H9 (cell line): ENCODE data around the gene PDZRN4. TPM values are rescaled to one million over a fixed set of nuclear protein-coding genes. Genes with fewer than 3 reads are reported as not detected.

Experiments used
- DNase-seq: peaks from one replicate; pipeline ENCODE4 v3.0.0-alpha.2; 2017
- H2AFZ ChIP-seq: one replicate; pipeline ENCODE4 v1.6.1; 2013; ENCODE audit warnings: mild to moderate bottlenecking, low read length, control low read depth, moderate library complexity
- H2AK5ac ChIP-seq: 2 replicates; pipeline ENCODE4 v1.6.1; 2013; ENCODE audit warnings: low read length, control low read depth, mixed read lengths; ENCODE audit not compliant: insufficient read length
- H2BK120ac ChIP-seq: one replicate; pipeline ENCODE4 v1.6.1; 2013; ENCODE audit warnings: low read depth, mild to moderate bottlenecking, low read length, control low read depth, inconsistent platforms; ENCODE audit not compliant: poor library complexity, severe bottlenecking
- H2BK12ac ChIP-seq: 2 replicates; pipeline ENCODE4 v1.6.1; 2013; ENCODE audit warnings: low read length, control low read depth, mixed read lengths, low read depth; ENCODE audit not compliant: insufficient read length
- H2BK15ac ChIP-seq: 2 replicates; pipeline ENCODE4 v1.6.1; 2013; ENCODE audit warnings: low read depth, low read length, control low read depth
- H2BK20ac ChIP-seq: one replicate; pipeline ENCODE4 v1.6.1; 2013; ENCODE audit warnings: low read depth, mild to moderate bottlenecking, low read length, control low read depth, inconsistent platforms; ENCODE audit not compliant: poor library complexity, severe bottlenecking
- H2BK5ac ChIP-seq: 2 replicates; pipeline ENCODE4 v1.6.1; 2013; ENCODE audit warnings: low read length, control low read depth, mixed read lengths; ENCODE audit not compliant: insufficient read length
- H3K14ac ChIP-seq: 2 replicates; pipeline ENCODE4 v1.6.1; 2013; ENCODE audit warnings: low read length, control low read depth; ENCODE audit not compliant: insufficient read depth
- H3K18ac ChIP-seq: 2 replicates; pipeline ENCODE4 v1.6.1; 2013; ENCODE audit warnings: low read depth, mild to moderate bottlenecking, mixed read lengths, low read length, control low read depth; ENCODE audit not compliant: insufficient read length
- H3K23ac ChIP-seq: 2 replicates; pipeline ENCODE4 v1.6.1; 2013; ENCODE audit warnings: low read length, control low read depth, mixed read lengths, low read depth; ENCODE audit not compliant: insufficient read length
- H3K23me2 ChIP-seq: 2 replicates; pipeline ENCODE4 v1.6.1; 2013; ENCODE audit warnings: low read depth, mild to moderate bottlenecking, mixed read lengths, low read length, control low read depth; ENCODE audit not compliant: insufficient read length, poor library complexity, severe bottlenecking
- H3K27ac ChIP-seq: 2 replicates; pipeline ENCODE4 v1.5.1; 2013; ENCODE audit warnings: low read length, control low read depth, mixed read lengths, low read depth; ENCODE audit not compliant: insufficient read length
- H3K27me3 ChIP-seq: 2 replicates; pipeline ENCODE4 v1.6.1; 2013; ENCODE audit warnings: low read length, control low read depth, inconsistent platforms; ENCODE audit not compliant: insufficient read depth
- H3K4ac ChIP-seq: 2 replicates; pipeline ENCODE4 v1.6.1; 2013; ENCODE audit warnings: low read depth, mild to moderate bottlenecking, control low read depth, inconsistent platforms, low read length, moderate library complexity
- H3K4me1 ChIP-seq: 2 replicates; pipeline ENCODE4 v1.6.1; 2013; ENCODE audit warnings: low read length, control low read depth, inconsistent platforms; ENCODE audit not compliant: insufficient read depth
- H3K4me2 ChIP-seq: 2 replicates; pipeline ENCODE4 v1.6.1; 2013; ENCODE audit warnings: low read length, control low read depth, mixed read lengths; ENCODE audit not compliant: insufficient read length, insufficient read depth
- H3K56ac ChIP-seq: 2 replicates; pipeline ENCODE4 v1.6.1; 2013; ENCODE audit warnings: low read depth, mild to moderate bottlenecking, mixed read lengths, low read length, control low read depth; ENCODE audit not compliant: insufficient read length
- H3K79me1 ChIP-seq: 2 replicates; pipeline ENCODE4 v1.6.1; 2013; ENCODE audit warnings: low read depth, mild to moderate bottlenecking, moderate library complexity, low read length, control low read depth, inconsistent platforms; ENCODE audit not compliant: insufficient read depth, poor library complexity, severe bottlenecking
- H3K79me2 ChIP-seq: 2 replicates; pipeline ENCODE4 v1.6.1; 2013; ENCODE audit warnings: low read length, control low read depth, inconsistent platforms; ENCODE audit not compliant: insufficient read depth
- H3K9ac ChIP-seq: 2 replicates; pipeline ENCODE4 v1.6.1; 2013; ENCODE audit warnings: low read length, control low read depth, mixed read lengths; ENCODE audit not compliant: insufficient read length; ENCODE audit errors: extremely low read depth
- H3K9me3 ChIP-seq: one replicate; pipeline ENCODE4 v1.6.1; 2013; ENCODE audit warnings: low read depth, low read length, inconsistent platforms; ENCODE audit not compliant: control insufficient read depth
- H3T11ph ChIP-seq: one replicate; pipeline ENCODE4 v1.6.1; 2013; ENCODE audit warnings: mild to moderate bottlenecking, low read length, control low read depth, inconsistent platforms
- H4K20me1 ChIP-seq: one replicate; pipeline ENCODE4 v1.6.1; 2013; ENCODE audit not compliant: control insufficient read depth, insufficient read length, insufficient read depth
- H4K5ac ChIP-seq: 2 replicates; pipeline ENCODE4 v1.6.1; 2013; ENCODE audit warnings: low read depth, mild to moderate bottlenecking, mixed read lengths, low read length, control low read depth; ENCODE audit not compliant: insufficient read length
- H4K8ac ChIP-seq: replicated peaks from 2 replicates; pipeline ENCODE4 v1.6.1; 2013; ENCODE audit warnings: low read length, control low read depth, mixed read lengths, low read depth; ENCODE audit not compliant: insufficient read length
- H4K91ac ChIP-seq: 2 replicates; pipeline ENCODE4 v1.6.1; 2013; ENCODE audit warnings: low read depth, mild to moderate bottlenecking, moderate library complexity, mixed read lengths, low read length, control low read depth; ENCODE audit not compliant: insufficient read length
- H3K27ac Mint-ChIP-seq, 3 experiments: 2 replicates in 2 of 3; 3 replicates in 1 of 3; pipeline ENCODE4 v1.8.0; 2020 to 2021; ENCODE audit warnings: mixed read lengths in 3 of 3, mild to moderate bottlenecking in 1 of 3, moderate library complexity in 1 of 3
- H3K27me3 Mint-ChIP-seq: 2 replicates; pipeline ENCODE4 v1.8.0; 2021; ENCODE audit warnings: low read depth, mild to moderate bottlenecking, moderate library complexity, mixed read lengths
- H3K36me3 Mint-ChIP-seq, 3 experiments: 2 replicates in 2 of 3; 3 replicates in 1 of 3; pipeline ENCODE4 v1.8.0; 2020 to 2021; ENCODE audit warnings: low read depth in 3 of 3, mixed read lengths in 3 of 3; ENCODE audit not compliant: insufficient read depth in 1 of 3
- H3K4me1 Mint-ChIP-seq, 2 experiments: 2 replicates each; pipeline ENCODE4 v1.8.0; 2020; ENCODE audit warnings: mixed read lengths in 2 of 2
- H3K4me3 Mint-ChIP-seq, 2 experiments: 2 replicates in 1 of 2; 3 replicates in 1 of 2; pipeline ENCODE4 v1.8.0; 2020 to 2021; ENCODE audit warnings: mild to moderate bottlenecking in 2 of 2, mixed read lengths in 2 of 2, moderate library complexity in 1 of 2
- H3K9me3 Mint-ChIP-seq, 2 experiments: 2 replicates in 1 of 2; 3 replicates in 1 of 2; pipeline ENCODE4 v1.8.0; 2020; ENCODE audit warnings: mild to moderate bottlenecking in 2 of 2, mixed read lengths in 2 of 2, moderate library complexity in 1 of 2
- WGBS: extraction: QIAGEN DNeasy Blood & Tissue Kit; methylation state at CpG from one replicate; pipeline ENCODE4 v1.1.7; 2013; ENCODE audit warnings: missing lambda C conversion rate, low lambda C conversion rate, mixed read lengths; ENCODE audit not compliant: insufficient read length; ENCODE audit errors: extremely low coverage; 5-methylcytosine and 5-hydroxymethylcytosine counted together
- total RNA-seq: library from RNA; stranded (reverse); gene quantifications from 2 replicates; pipeline ENCODE4 v1.2.1, GENCODE V29; 2021
- TF ChIP-seq, protein P1 (sequence below): fragments of 200-600 bp; sonication (generic); conservative IDR thresholded peaks from 3 replicates; pipeline ENCODE4 v1.8.0; 2021; ENCODE audit warnings: antibody characterized with exemption, mild to moderate bottlenecking

The PDZRN4 gene
- total RNA-seq, 1 experiment from 2014 or later: not detected

DNA sequence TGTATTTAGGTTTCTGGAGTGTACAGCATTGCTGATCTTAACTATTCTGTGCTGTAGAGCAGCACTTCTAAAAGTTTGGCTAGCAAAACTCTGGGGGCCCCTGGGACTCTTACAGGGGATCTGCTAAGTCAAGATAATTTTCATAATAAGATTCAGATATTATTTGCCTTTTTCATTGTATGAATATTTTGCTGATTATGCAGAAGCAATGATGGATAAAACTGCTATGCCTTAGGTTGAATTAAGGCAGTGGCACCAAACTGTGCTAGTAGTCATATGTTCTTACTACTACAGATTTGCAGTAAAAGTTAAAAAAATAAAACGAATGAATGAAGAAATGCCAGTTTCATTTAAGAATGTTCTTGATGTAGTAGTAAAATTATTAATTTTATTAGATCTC is 160.1 kb downstream of the PDZRN4 start:
- Histone ChIP-seq H3K27ac (no peak overlapping the region), H4K5ac (no peak overlapping the region), H3K27me3 (no peaks in the 10 kb centered on the region), H4K91ac (no peak overlapping the region), H4K20me1 (no peaks in the 10 kb centered on the region), H2BK20ac (no peak overlapping the region), H2AK5ac (no peak overlapping the region), H3K18ac (no peak overlapping the region), H3K23ac (no peak overlapping the region), H2AFZ (no peak overlapping the region), H2BK120ac (no peak overlapping the region), H3K23me2 (no peaks in the 10 kb centered on the region), H3K4me1 (no peaks in the 10 kb centered on the region), H3K9me3 (no peaks in the 10 kb centered on the region), H3K79me1 (no peaks in the 10 kb centered on the region), H4K8ac (no peak overlapping the region), H2BK12ac (no peak overlapping the region), H2BK5ac (no peak overlapping the region), H3K9ac (no peak overlapping the region), H2BK15ac (no peak overlapping the region), H3K56ac (no peak overlapping the region), H3K79me2 (no peaks in the 10 kb centered on the region), H3K14ac (no peak overlapping the region), H3K4me2 (no peak overlapping the region), H3T11ph (no peak overlapping the region), H3K4ac (no peak overlapping the region)
- peaks cover 6% of the 10 kb centered on the region in 2 experiments; a peak in 4 of 5 replicates for H3K9me3 Mint-ChIP-seq
- H3K27me3 Mint-ChIP-seq: no peaks in the 10 kb centered on the region
- WGBS: no CpG with 5 or more reads among the region's 1 CpG
- DNase-seq: no peak
- H3K4me3 Mint-ChIP-seq: no peak overlapping the region
- TF ChIP-seq, protein P1, sequence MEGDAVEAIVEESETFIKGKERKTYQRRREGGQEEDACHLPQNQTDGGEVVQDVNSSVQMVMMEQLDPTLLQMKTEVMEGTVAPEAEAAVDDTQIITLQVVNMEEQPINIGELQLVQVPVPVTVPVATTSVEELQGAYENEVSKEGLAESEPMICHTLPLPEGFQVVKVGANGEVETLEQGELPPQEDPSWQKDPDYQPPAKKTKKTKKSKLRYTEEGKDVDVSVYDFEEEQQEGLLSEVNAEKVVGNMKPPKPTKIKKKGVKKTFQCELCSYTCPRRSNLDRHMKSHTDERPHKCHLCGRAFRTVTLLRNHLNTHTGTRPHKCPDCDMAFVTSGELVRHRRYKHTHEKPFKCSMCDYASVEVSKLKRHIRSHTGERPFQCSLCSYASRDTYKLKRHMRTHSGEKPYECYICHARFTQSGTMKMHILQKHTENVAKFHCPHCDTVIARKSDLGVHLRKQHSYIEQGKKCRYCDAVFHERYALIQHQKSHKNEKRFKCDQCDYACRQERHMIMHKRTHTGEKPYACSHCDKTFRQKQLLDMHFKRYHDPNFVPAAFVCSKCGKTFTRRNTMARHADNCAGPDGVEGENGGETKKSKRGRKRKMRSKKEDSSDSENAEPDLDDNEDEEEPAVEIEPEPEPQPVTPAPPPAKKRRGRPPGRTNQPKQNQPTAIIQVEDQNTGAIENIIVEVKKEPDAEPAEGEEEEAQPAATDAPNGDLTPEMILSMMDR: no peak
- no peak overlapping the region for H3K27ac Mint-ChIP-seq
- H3K36me3 Mint-ChIP-seq: peaks cover 4 to 12% (median 6%) of the 10 kb centered on the region in 3 experiments; a peak in 5 of 7 replicates
- H3K4me1 Mint-ChIP-seq: no peaks in the 10 kb centered on the region
